ENCODE results near the gene MBP. TPM values are rescaled to one million over a fixed set of nuclear protein-coding genes. Genes with fewer than 3 reads are reported as not detected.

Gene MBP
- polyA plus RNA-seq, 1 donor from 2014 or later = 3.3 TPM

DNA sequence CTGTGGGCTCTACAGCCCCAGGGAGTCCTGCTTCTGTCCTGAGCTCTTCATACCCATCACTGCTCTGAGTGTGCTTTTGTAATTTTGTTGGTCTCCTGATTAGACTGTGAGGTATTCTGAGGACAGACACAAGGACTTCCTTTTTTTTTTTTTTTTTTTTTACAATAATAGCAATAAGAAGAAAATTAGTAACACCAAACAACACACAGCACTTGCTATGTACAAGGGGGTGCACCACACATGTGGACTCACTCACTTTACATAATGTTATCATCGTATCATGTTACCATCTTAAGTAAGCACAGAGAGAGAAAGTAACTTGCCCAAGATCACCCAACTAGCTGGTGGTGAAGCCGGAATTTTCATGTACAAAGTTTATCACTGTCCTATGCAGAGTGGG is 34.6 kb downstream of the MBP start:
- Histone ChIP-seq H3K27ac (ENCODE audit: low read length) (no peak overlapping the region), H3K27me3 (ENCODE audit: insufficient read depth, low read depth, low read length) (no peaks in the 10 kb centered on the region), H3K36me3 (ENCODE audit: insufficient read depth, low read length) (no peaks in the 10 kb centered on the region), H3K9me2 (ENCODE audit: insufficient read depth, low read length) (no peaks in the 10 kb centered on the region), H3K79me2 (replicated peaks; ENCODE audit: insufficient read depth, low read length) (no peaks in the 10 kb centered on the region), H3K9me3 (ENCODE audit: low read length) (no peaks in the 10 kb centered on the region), H3F3A (ENCODE audit: insufficient read depth, low read length, poor library complexity, severe bottlenecking) (peaks cover 8% of the 10 kb centered on the region), H3K4me3 (ENCODE audit: low read length) (no peak overlapping the region), H4K20me1 (ENCODE audit: insufficient read depth) (no peaks in the 10 kb centered on the region), H3K9ac (ENCODE audit: low read length) (no peak overlapping the region), H3K4me2 (ENCODE audit: low read length) (no peak overlapping the region), H2AFZ (ENCODE audit: low read depth, low read length) (no peak overlapping the region)
- TF ChIP-seq RAD21 (conservative IDR thresholded peaks at IDR 0.05) (no peak), MXI1 (conservative IDR thresholded peaks at IDR 0.05; ENCODE audit: poor library complexity, severe bottlenecking) (no peak), SMC3 (conservative IDR thresholded peaks at IDR 0.05; ENCODE audit: poor library complexity) (no peak), TAF1 (IDR thresholded peaks at IDR 0.05; ENCODE audit: low read depth) (no peak), POLR2AphosphoS5 (IDR thresholded peaks at IDR 0.05) (no peak), EP300 (conservative IDR thresholded peaks at IDR 0.05; ENCODE audit: poor library complexity, severe bottlenecking) (no peak), EZH2 (IDR thresholded peaks at IDR 0.05; ENCODE audit: borderline replicate concordance, insufficient read depth, low read length, poor library complexity, severe bottlenecking) (no peak)
- TF ChIP-seq, protein P1, sequence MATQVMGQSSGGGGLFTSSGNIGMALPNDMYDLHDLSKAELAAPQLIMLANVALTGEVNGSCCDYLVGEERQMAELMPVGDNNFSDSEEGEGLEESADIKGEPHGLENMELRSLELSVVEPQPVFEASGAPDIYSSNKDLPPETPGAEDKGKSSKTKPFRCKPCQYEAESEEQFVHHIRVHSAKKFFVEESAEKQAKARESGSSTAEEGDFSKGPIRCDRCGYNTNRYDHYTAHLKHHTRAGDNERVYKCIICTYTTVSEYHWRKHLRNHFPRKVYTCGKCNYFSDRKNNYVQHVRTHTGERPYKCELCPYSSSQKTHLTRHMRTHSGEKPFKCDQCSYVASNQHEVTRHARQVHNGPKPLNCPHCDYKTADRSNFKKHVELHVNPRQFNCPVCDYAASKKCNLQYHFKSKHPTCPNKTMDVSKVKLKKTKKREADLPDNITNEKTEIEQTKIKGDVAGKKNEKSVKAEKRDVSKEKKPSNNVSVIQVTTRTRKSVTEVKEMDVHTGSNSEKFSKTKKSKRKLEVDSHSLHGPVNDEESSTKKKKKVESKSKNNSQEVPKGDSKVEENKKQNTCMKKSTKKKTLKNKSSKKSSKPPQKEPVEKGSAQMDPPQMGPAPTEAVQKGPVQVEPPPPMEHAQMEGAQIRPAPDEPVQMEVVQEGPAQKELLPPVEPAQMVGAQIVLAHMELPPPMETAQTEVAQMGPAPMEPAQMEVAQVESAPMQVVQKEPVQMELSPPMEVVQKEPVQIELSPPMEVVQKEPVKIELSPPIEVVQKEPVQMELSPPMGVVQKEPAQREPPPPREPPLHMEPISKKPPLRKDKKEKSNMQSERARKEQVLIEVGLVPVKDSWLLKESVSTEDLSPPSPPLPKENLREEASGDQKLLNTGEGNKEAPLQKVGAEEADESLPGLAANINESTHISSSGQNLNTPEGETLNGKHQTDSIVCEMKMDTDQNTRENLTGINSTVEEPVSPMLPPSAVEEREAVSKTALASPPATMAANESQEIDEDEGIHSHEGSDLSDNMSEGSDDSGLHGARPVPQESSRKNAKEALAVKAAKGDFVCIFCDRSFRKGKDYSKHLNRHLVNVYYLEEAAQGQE (IDR thresholded peaks at IDR 0.05; ENCODE audit: borderline replicate concordance) = no peak
- TF ChIP-seq, protein P2, sequence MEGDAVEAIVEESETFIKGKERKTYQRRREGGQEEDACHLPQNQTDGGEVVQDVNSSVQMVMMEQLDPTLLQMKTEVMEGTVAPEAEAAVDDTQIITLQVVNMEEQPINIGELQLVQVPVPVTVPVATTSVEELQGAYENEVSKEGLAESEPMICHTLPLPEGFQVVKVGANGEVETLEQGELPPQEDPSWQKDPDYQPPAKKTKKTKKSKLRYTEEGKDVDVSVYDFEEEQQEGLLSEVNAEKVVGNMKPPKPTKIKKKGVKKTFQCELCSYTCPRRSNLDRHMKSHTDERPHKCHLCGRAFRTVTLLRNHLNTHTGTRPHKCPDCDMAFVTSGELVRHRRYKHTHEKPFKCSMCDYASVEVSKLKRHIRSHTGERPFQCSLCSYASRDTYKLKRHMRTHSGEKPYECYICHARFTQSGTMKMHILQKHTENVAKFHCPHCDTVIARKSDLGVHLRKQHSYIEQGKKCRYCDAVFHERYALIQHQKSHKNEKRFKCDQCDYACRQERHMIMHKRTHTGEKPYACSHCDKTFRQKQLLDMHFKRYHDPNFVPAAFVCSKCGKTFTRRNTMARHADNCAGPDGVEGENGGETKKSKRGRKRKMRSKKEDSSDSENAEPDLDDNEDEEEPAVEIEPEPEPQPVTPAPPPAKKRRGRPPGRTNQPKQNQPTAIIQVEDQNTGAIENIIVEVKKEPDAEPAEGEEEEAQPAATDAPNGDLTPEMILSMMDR (IDR thresholded peaks at IDR 0.05; ENCODE audit: poor library complexity, severe bottlenecking) = no peak

GRCh38 chr18:77096936-77097886 is 35.4 kb downstream of the MBP start:
- H3K27me3 ChIP-seq (ENCODE audit: insufficient read depth, low read depth, low read length) = no peaks in the 10 kb centered on the region
- H3F3A ChIP-seq (ENCODE audit: insufficient read depth, low read length, poor library complexity, severe bottlenecking) = peaks cover 8% of the 10 kb centered on the region
- peak overlapping the region; percentile 16 for H3K4me3 ChIP-seq (ENCODE audit: low read length)
- no peaks in the 10 kb centered on the region for H4K20me1 ChIP-seq (ENCODE audit: insufficient read depth)
- no peak overlapping the region for H3K27ac ChIP-seq (ENCODE audit: low read length)
- H2AFZ ChIP-seq (ENCODE audit: low read depth, low read length) = no peak overlapping the region
- no peaks in the 10 kb centered on the region for H3K79me2 ChIP-seq (replicated peaks; ENCODE audit: insufficient read depth, low read length)
- no peak overlapping the region for H3K9ac ChIP-seq (ENCODE audit: low read length)
- H3K36me3 ChIP-seq (ENCODE audit: insufficient read depth, low read length) = no peaks in the 10 kb centered on the region
- no peaks in the 10 kb centered on the region for H3K9me3 ChIP-seq (ENCODE audit: low read length)
- H3K9me2 ChIP-seq (ENCODE audit: insufficient read depth, low read length) = no peaks in the 10 kb centered on the region
- no peak overlapping the region for H3K4me2 ChIP-seq (ENCODE audit: low read length)
- TF ChIP-seq EZH2 (IDR thresholded peaks at IDR 0.05; ENCODE audit: borderline replicate concordance, insufficient read depth, low read length, poor library complexity, severe bottlenecking) (no peak), RAD21 (conservative IDR thresholded peaks at IDR 0.05) (no peak), TAF1 (IDR thresholded peaks at IDR 0.05; ENCODE audit: low read depth) (no peak), EP300 (conservative IDR thresholded peaks at IDR 0.05; ENCODE audit: poor library complexity, severe bottlenecking) (peak; percentile 19), POLR2AphosphoS5 (IDR thresholded peaks at IDR 0.05) (peak; percentile 48)
- TF ChIP-seq, protein P2 (IDR thresholded peaks at IDR 0.05; ENCODE audit: poor library complexity, severe bottlenecking) = no peak
- TF ChIP-seq, protein P1 (IDR thresholded peaks at IDR 0.05; ENCODE audit: borderline replicate concordance) = no peak

Measured in neural cell (in vitro differentiated cells).